Testis (tissue), 3 donors: Measurements from ENCODE around the gene AHDC1. TPM values are rescaled to one million over a fixed set of nuclear protein-coding genes. Genes with fewer than 3 reads are reported as not detected.

ENCODE experiments used
- DNase-seq: peaks from one replicate; pipeline ENCODE4 v3.0.0-alpha.2; 2019
- H3K27ac ChIP-seq, 2 donors: fragments of 200-600 bp; sonication (generic); one replicate each; pipeline ENCODE4 v1.5.1; 2019
- H3K27me3 ChIP-seq: fragments of 200-600 bp; sonication (generic); one replicate; pipeline ENCODE4 v1.5.1; 2019
- H3K36me3 ChIP-seq: fragments of 200-600 bp; sonication (generic); one replicate; pipeline ENCODE4 v1.5.1; 2017; ENCODE audit warnings: low read depth; ENCODE audit errors: missing control alignments
- H3K4me1 ChIP-seq: fragments of 200-600 bp; sonication (generic); one replicate; pipeline ENCODE4 v1.5.1; 2019
- H3K4me3 ChIP-seq, 2 donors: fragments of 200-600 bp; sonication (generic); one replicate each; pipeline ENCODE4 v1.5.1; 2017 to 2019
- H3K9me3 ChIP-seq: fragments of 200-600 bp; sonication (generic); one replicate; pipeline ENCODE4 v1.5.1; 2017
- POLR2A ChIP-seq: fragments of 450-650 bp; IDR thresholded peaks from one replicate; pipeline ENCODE4 v1.6.1; 2017; ENCODE audit warnings: antibody characterized with exemption, mild to moderate bottlenecking, moderate library complexity
- WGBS, 2 donors: methylation state at CpG; one replicate each; pipeline ENCODE4 v1.1.5; 2018; 5-methylcytosine and 5-hydroxymethylcytosine counted together
- intact Hi-C: fragments of 100-400 bp; cut with DNase I; formaldehyde crosslinking; loops from one replicate; pipeline ENCODE4 v1.15.1; 2023; ENCODE audit warnings: low total_unique reads
- polyA plus RNA-seq: library from polyadenylated mRNA; stranded (reverse); fragments of 350-450 nt; fragmentation: Illumina TruSeq; extraction: RNeasy Lipid Tissue Mini Kit (QIAGEN cat#74804); gene quantifications from one replicate; pipeline ENCODE4 v1.2.3, GENCODE V29; 2014; ENCODE audit warnings: low read depth, low replicate concordance; ENCODE audit not compliant: insufficient read depth
- total RNA-seq, 2 donors: library from RNA; depleted of rRNA; stranded (reverse); fragments of >200 nt; gene quantifications; one replicate each; pipeline ENCODE4 v1.2.3, GENCODE V29; 2016
- TF ChIP-seq, protein P1 (sequence below), 3 experiments: fragments of 450-650 bp in 2 of 3; fragments of 200-600 bp in 1 of 3; sonication (generic) in 1 of 3; IDR thresholded peaks; one replicate each; pipeline ENCODE4 v1.5.1; 2016 to 2019; ENCODE audit warnings: antibody characterized with exemption in 3 of 3, mild to moderate bottlenecking in 2 of 3, moderate library complexity in 1 of 3

AHDC1 gene
- total and polyA plus RNA-seq, 3 donors from 2014 or later, result 32.5 to 86.8 (median 73.7) TPM

DNA sequence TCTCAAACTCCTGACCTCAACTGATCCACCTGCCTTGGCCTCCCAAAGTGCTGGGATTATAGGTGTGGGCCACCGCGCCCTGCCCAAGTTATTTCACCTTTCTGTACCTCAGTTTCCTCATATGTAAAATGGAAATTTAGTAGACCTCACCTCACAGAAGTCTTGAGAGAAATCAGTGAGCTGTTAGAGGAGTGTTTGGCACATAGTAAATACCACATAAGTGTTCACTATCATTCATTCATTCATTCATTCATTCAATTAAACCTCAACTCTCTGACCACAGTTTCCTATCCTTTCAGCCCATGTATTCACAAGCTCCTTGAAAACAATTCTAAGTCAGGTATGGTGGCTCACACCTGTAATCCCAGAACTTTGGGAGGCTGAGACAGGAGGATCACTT lies 34.9 kb upstream of the AHDC1 start:
- no peak for DNase-seq
- TF ChIP-seq, protein P1, sequence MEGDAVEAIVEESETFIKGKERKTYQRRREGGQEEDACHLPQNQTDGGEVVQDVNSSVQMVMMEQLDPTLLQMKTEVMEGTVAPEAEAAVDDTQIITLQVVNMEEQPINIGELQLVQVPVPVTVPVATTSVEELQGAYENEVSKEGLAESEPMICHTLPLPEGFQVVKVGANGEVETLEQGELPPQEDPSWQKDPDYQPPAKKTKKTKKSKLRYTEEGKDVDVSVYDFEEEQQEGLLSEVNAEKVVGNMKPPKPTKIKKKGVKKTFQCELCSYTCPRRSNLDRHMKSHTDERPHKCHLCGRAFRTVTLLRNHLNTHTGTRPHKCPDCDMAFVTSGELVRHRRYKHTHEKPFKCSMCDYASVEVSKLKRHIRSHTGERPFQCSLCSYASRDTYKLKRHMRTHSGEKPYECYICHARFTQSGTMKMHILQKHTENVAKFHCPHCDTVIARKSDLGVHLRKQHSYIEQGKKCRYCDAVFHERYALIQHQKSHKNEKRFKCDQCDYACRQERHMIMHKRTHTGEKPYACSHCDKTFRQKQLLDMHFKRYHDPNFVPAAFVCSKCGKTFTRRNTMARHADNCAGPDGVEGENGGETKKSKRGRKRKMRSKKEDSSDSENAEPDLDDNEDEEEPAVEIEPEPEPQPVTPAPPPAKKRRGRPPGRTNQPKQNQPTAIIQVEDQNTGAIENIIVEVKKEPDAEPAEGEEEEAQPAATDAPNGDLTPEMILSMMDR (IDR thresholded peaks at IDR 0.05), result no peak
- TF ChIP-seq POLR2A, result no peak
- Histone ChIP-seq H3K36me3 (no peaks in the 10 kb centered on the region), H3K9me3 (no peaks in the 10 kb centered on the region), H3K27me3 (no peaks in the 10 kb centered on the region), H3K27ac (peak overlapping the region; percentile 61 to 64), H3K4me1 (peaks cover 5% of the 10 kb centered on the region), H3K4me3 (no peak overlapping the region)
- 94 to 98% methylated on average over 2 of the region's 2 CpGs for WGBS, 2 donors
- intact Hi-C loops, result no loop called here

DNA sequence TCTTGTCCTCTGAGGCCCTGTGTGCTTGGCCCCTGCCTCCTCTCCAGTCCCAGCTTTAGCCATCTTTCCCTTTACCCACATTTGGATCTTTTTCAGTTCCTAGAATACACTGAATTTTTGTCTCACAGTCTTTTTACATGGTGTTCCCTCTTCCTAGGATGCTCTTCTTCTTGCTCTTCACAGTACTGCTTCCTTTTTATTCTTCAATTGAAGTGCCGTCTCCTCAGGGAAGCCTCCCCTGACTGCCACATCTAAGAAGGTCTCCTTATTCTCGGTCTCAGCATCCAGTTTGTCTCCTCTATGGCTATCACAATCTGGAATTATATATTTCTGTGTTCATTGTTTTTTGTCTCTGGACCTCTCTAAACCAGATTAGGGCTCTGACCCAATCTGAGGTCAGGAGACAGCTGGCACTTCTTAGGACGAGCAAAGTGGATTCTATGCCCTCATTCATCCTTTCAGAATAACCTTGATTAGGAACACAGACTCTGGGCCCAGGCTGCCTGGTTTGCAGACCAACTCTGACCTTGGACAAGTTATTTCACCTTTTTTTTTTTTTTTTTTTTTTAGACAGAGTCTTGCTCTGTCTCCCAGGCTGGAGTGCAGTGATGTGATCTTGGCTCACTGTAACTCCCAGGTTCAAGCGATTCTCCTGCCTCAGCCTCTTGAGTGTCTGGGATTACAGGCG lies 34.2 kb upstream of the AHDC1 start:
- Histone ChIP-seq H3K27me3 (no peaks in the 10 kb centered on the region), H3K9me3 (no peaks in the 10 kb centered on the region), H3K27ac (peak overlapping the region; percentile 61 to 64), H3K4me3 (no peak overlapping the region), H3K36me3 (no peaks in the 10 kb centered on the region), H3K4me1 (peaks cover 5% of the 10 kb centered on the region)
- peak; percentile 81 for DNase-seq
- intact Hi-C loops, result no loop called here
- TF ChIP-seq, protein P1 (IDR thresholded peaks at IDR 0.05), result no peak
- no peak for TF ChIP-seq POLR2A
- 48 to 49% methylated on average over 5 of the region's 5 CpGs for WGBS, 2 donors

DNA sequence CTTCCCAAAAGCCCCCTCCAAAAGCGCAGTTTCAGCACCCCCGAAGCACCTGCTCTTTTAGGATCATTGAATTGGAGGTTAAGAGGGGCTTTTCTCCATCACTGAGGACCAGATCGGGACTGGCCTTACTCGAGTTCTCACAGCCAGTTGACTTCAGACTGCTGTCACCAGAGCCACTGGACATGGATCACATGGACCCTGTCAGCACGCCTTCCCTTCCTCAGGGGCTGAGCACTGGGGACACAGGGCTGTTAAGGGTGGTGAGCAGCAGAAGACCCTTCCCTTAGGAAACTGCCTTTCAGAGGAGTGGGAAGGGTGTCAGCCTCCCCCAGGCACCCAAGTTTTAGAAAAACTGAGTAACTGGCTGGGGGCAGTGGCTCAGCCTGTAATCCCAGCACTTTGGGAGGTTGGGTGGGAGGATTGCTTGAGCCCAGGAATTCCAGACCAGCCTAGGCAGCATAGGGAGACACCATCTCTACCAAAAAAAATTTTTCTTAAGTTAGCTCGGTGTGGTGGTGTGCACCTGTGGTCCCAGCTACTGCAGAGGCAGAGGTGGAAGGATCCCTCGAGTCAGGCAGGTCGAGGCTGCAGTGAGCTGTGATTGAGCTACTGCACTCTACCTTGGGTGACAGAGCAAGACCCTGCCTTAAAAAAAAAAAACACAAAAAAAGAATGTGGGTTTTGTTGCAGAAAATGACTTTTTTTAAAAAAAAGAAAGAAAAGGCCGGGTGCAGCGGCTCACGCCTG lies 31.6 kb upstream of the AHDC1 start:
- H3K4me1 ChIP-seq, result peaks cover 5% of the 10 kb centered on the region
- no peak for TF ChIP-seq POLR2A
- TF ChIP-seq, protein P1 (IDR thresholded peaks at IDR 0.05), result no peak
- H3K4me3 ChIP-seq, result peak overlapping the region in 1 of 2 donors; percentile 67
- H3K27me3 ChIP-seq, result no peaks in the 10 kb centered on the region
- DNase-seq, result no peak
- H3K36me3 ChIP-seq, result no peaks in the 10 kb centered on the region
- 55 to 67% methylated on average over 11 of the region's 11 CpGs for WGBS, 2 donors
- H3K27ac ChIP-seq, result peak overlapping the region in 1 of 2 donors; percentile 37
- no peaks in the 10 kb centered on the region for H3K9me3 ChIP-seq
- intact Hi-C loops, result no loop called here

DNA sequence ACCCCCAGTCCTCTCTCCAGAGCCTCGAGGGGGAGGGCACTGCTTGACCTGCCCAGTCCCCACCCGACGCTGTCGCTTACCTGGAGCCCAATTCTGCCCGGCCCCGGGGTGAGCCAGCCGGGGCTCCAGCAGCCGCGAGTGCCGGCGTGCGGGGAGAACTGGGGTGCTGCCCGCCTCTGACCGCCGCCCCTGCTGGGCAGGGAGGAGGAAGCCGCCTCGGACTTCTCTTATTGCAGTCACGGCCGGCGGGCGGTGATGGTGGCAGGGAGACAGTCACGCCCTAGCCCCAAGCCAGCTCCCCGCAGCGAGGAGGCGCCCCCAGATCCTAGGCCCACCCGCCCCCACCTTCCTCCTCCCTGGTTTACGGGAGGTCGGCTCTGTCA lies 31.0 kb upstream of the AHDC1 start, which contains the start of gene FGR:
FGR (minus strand) TSS at position 201 of the 383 bp plus-strand sequence. CDS start 11,269 bp downstream, outside the sequence.
- intact Hi-C loops, result no loop called here
- H3K4me1 ChIP-seq, result peaks cover 5% of the 10 kb centered on the region
- WGBS, 2 donors, result 17 to 49% methylated on average over 11 to 28 of the region's 28 CpGs

More for the DNA sequence above, 31.0 kb upstream of the AHDC1 start, which contains the start of gene FGR:
- H3K36me3 ChIP-seq, result no peaks in the 10 kb centered on the region
- TF ChIP-seq POLR2A, result no peak
- TF ChIP-seq, protein P1 (IDR thresholded peaks at IDR 0.05), result no peak
- DNase-seq, result no peak
- no peaks in the 10 kb centered on the region for H3K9me3 ChIP-seq
- H3K27ac ChIP-seq, result peak within 1 kb of the TSS; percentile 34 to 37
- H3K4me3 ChIP-seq, result peak within 1 kb of the TSS; percentile 45 to 67
- H3K27me3 ChIP-seq, result no peaks in the 10 kb centered on the region
